GM20431 (cell line): ENCODE results near the gene SDR39U1.
"Not testable (repeated sequence)": the region's sequence is repeated elsewhere in the genome, so short reads cannot be mapped to it uniquely, and the experiment has no call there.

ENCODE experiments used
- in situ Hi-C: fragments of 300-500 bp; cut with MseI, MboI; formaldehyde crosslinking; loops from one replicate; pipeline ENCODE4 v1.15.0; 2020; ENCODE audit warnings: low sequenced_read_pairs; ENCODE audit not compliant: unreplicated experiment

SDR39U1 gene

DNA sequence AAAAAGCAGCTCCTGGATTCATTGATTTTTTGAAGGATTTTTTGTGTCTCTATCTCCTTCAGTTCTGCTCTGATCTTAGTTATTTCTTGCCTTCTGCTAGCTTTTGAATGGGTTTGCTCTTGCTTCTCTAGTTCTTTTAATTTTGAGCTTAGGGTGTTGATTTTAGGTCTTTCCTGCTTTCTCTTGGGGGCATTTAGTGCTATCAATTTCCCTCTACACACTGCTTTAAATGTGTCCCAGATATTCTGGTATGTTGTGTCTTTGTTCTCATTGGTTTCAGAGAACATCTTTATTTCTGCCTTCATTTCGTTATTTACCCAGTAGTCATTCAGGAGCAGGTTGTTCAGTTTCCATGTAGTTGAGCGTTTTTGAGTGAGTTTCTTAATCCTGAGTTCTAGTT, 8.3 kb upstream of the SDR39U1 start:
- in situ Hi-C loops, result not testable (repeated sequence)

DNA sequence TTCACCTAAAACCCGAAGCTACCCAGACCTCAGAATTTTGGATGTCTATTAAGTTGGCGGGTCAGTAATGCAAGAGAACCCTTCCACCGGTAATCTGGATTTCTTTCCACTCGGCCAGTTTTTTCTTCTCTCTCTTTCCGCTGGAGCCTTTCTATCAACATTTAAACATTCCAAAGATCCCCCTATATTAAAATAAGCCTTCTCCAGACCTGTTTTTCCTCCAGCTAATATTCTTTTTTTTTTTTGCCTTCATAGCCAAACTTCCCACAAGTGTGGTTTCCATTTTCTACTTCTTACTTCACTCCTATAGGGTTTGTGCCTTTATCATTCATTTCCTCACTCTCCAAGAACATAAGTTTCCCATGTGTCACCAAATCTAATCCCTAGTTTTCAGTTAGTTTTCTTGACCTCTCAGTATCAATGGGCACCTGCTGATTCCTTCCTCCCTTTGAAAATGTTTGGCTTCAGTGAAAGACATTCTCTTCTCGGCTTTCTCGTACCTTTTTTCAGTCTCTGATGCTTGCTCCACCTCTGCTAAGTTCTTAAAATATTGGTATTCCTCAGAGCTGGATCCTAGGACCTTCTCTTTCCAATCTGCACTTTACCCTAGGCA, 583 bp upstream of the SDR39U1 start:
- in situ Hi-C loops, result no loop called here

DNA sequence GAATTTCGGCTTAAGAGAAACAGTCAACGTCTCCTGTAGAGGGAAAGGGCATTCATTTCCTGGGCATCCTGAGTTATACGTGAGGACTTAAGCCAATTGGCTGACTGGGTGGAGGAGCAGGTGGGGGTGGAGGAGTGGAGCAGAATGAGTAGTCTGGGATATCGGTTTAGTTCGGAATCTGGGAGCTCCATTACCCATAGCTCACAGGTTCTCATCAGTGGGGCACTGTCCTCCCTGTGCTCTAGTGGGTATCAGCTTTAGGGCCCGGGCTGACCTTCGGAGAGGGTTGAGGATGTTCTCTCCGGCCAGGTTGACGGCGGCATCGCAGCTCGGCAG, 704 bp downstream of the SDR39U1 start:
- in situ Hi-C loops, result no loop called here

- in situ Hi-C loops, result no loop called here
Observed at GRCh38 chr14:24441485-24441884, 1.1 kb downstream of the SDR39U1 start.

DNA sequence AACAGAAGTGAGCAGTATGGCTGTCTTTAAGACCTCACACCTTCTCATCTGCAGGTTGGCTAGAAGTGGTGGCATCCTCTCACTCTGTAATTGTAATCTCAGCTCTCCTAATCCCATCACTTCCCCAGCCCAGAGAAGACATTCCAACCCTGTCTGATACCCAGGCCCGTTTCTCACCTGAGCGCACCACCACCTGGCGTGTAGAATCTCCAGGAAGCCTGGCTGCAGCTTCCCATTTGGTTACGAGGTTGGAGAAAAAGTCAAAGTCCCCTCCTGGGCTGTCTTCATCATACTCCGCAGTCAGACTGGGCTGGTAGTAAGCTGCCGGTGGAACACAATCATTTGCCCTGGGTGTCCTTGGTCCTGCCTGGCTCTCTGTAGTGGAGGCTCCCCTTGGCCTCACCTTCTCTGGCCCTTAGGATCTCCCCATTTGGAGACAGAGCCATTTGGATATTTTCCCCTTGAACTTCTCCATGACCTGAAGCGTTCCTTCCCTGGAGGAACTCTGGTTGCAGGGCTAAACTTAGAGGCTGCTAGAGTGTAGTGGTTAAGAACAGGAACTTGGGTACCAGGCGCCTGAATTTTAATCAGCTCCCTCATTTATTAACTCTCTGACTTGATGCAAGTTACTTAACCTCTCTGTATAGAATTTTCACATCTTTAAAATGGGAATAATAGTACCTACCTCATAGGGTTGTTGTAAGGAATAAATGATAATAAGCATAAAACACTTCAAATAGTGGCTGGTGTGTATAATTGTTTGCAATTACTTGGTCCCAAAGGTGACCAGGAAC, 1.8 kb downstream of the SDR39U1 start:
- in situ Hi-C loops, result no loop called here

DNA sequence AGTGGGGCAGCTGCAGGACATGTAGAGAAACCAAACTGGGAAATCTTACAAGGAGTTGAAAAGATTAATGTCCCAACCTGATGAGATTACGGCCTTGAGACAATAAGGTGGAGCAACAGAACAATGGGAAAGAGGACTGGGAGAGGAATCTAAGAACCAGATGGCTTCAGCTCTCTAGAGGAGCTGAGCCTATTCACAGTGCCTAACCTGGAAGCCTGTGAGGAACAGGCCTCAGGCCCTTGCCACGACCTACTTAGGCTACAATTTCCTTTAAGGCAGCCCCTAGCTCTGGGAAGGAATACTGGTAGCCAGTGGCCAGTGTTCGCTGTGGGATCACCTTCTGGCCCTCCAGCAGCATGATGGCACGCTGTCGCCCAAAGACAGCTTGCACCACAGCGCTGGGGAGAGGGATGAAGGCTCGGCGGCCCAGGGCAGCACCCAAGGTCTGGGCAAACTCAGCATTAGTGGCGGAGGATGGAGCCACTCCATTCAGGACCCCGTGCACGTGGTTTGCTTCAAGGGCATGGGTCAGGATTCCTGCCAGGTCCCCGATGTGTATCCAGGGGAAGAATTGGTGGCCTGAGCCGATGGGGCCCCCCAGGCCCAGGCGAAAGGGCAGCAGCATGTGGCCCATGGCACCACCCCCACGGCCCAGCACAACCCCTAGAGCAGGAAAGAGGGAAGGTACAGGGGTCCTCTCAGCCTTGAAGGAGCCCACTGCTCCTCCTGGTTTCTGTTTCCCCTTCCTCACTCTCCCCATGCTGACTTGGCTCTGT, 2.6 kb downstream of the SDR39U1 start:
- in situ Hi-C loops, result loop anchor here (10.0 kb wide), 1 partner anchor 105 kb away; the partner anchor contains the start of genes ADCY4 and RIPK3

- in situ Hi-C loops, result loop anchor here (10.0 kb wide), 1 partner anchor 104 kb away; the partner anchor contains the start of genes ADCY4 and RIPK3
Observed at GRCh38 chr14:24439257-24439656, 3.3 kb downstream of the SDR39U1 start.

GRCh38 chr14:24438223-24439097, 4.1 kb downstream of the SDR39U1 start:
- in situ Hi-C loops, result loop anchor here (10.0 kb wide), 1 partner anchor 104 kb away; the partner anchor contains the start of genes ADCY4 and RIPK3

- in situ Hi-C loops, result loop anchor here (10.0 kb wide), 1 partner anchor 103 kb away; the partner anchor contains the start of genes ADCY4 and RIPK3
Observed at GRCh38 chr14:24437736-24438067, 4.9 kb downstream of the SDR39U1 start.

GRCh38 chr14:24437020-24437735, 5.4 kb downstream of the SDR39U1 start:
- in situ Hi-C loops, result loop anchor here (10.0 kb wide), 1 partner anchor 102 kb away; the partner anchor contains the start of genes ADCY4 and RIPK3

GRCh38 chr14:24436355-24437019, 6.1 kb downstream of the SDR39U1 start:
- in situ Hi-C loops, result loop anchor here (10.0 kb wide), 1 partner anchor 102 kb away; the partner anchor contains the start of genes ADCY4 and RIPK3

GRCh38 chr14:24435998-24436354, 6.6 kb downstream of the SDR39U1 start:
- in situ Hi-C loops, result loop anchor here (10.0 kb wide), 1 partner anchor 101 kb away; the partner anchor contains the start of genes ADCY4 and RIPK3

GRCh38 chr14:24435192-24435810, 7.3 kb downstream of the SDR39U1 start:
- in situ Hi-C loops, result loop anchor here (10.0 kb wide), 1 partner anchor 100 kb away; the partner anchor contains the start of genes ADCY4 and RIPK3

DNA sequence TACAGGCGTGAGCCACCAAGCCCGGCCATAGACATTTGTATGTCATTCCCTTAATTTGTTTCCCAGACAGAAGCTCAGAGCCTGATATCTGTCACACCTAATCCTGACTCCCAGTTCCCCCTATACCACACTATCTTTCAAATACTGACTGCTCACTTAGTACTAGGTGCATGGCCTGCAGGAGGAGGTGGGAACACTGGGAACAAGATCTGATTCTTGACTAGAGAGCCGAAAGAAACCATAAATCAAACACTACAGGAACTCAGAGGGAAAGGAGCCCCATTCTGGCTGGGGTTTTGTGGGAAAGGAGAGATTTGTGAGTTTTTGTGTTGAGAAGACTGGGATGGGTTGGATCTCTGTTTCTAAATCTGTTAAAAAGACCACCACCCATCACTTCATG, 7.9 kb downstream of the SDR39U1 start:
- in situ Hi-C loops, result loop anchor here (10.0 kb wide), 1 partner anchor 100 kb away; the partner anchor contains the start of genes ADCY4 and RIPK3

- in situ Hi-C loops, result loop anchor here (10.0 kb wide), 1 partner anchor 99 kb away; the partner anchor contains the start of genes ADCY4 and RIPK3
Observed at GRCh38 chr14:24434036-24434435, 8.5 kb downstream of the SDR39U1 start.

DNA sequence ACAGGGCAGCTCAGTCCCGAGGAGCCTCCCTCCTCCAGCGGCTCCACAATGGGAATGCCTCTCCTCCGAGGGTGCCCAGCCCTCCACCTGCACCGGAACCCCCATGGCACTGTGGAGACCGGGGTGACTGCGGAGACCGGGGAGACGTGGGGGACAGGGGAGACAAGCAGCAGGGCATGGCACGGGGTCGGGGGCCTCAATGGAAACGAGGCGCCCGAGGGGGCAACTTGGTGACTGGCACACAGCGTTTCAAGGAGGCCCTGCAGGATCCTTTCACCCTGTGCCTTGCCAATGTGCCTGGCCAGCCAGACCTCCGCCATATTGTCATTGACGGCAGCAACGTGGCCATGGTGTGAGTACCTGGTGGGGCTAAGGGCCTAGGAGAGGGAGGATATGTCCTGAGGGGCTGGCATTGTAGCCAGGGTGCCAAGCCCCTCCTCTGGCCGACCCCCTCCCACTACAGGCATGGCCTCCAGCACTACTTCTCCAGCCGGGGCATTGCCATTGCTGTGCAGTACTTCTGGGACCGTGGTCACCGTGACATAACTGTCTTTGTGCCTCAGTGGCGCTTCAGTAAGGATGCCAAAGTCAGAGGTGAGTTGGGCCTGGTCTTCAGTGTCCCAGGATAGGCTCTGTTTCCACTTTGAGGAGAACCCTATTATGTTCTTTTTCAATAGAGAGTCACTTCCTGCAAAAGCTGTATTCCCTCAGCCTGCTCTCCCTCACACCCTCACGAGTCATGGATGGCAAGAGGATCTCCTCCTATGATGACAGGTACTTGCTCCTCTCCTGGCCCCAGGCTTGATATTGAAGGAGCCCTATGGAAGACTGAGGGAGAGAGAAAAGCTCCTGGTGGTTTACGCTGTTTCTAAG, 10.1 kb downstream of the SDR39U1 start:
- in situ Hi-C loops, result loop anchor here (10.0 kb wide), 1 partner anchor 98 kb away; the partner anchor contains the start of genes ADCY4 and RIPK3
